HG03442 (cell line): ENCODE data around the gene SCN3B.

ENCODE experiments used
- ATAC-seq: cut with Tn5 transposase; IDR thresholded peaks from one replicate; pipeline ENCODE4 v1.9.1; 2021; ENCODE audit warnings: mild to moderate bottlenecking, moderate library complexity; ENCODE audit not compliant: unreplicated experiment

SCN3B gene

GRCh38 chr11:123601136-123601535 lies 53.3 kb downstream of the SCN3B start:
- no peak for ATAC-seq

- ATAC-seq: no peak
Measured at GRCh38 chr11:123597859-123598258, 56.6 kb downstream of the SCN3B start.

- ATAC-seq: no peak
Measured at GRCh38 chr11:123594921-123595320, 59.5 kb downstream of the SCN3B start.

- ATAC-seq: no peak
Measured at GRCh38 chr11:123594188-123594901, 60.1 kb downstream of the SCN3B start.

- no peak for ATAC-seq
Measured at GRCh38 chr11:123593570-123593969, 60.9 kb downstream of the SCN3B start.

GRCh38 chr11:123590296-123590912 lies 64.0 kb downstream of the SCN3B start:
- ATAC-seq: no peak

GRCh38 chr11:123588864-123589262 lies 65.6 kb downstream of the SCN3B start:
- ATAC-seq: no peak

GRCh38 chr11:123588117-123588863 lies 66.1 kb downstream of the SCN3B start:
- ATAC-seq: no peak

- no peak for ATAC-seq
Measured at GRCh38 chr11:123587559-123587958, 66.9 kb downstream of the SCN3B start.

GRCh38 chr11:123587044-123587443 lies 67.4 kb downstream of the SCN3B start:
- ATAC-seq: no peak

GRCh38 chr11:123586568-123586967 lies 67.9 kb downstream of the SCN3B start:
- no peak for ATAC-seq

GRCh38 chr11:123585706-123586105 lies 68.7 kb downstream of the SCN3B start:
- ATAC-seq: no peak

- ATAC-seq: no peak
Measured at GRCh38 chr11:123585206-123585605, 69.2 kb downstream of the SCN3B start.

- ATAC-seq: no peak
Measured at GRCh38 chr11:123584737-123585136, 69.7 kb downstream of the SCN3B start.

- ATAC-seq: no peak
Measured at GRCh38 chr11:123584186-123584585, 70.2 kb downstream of the SCN3B start.

GRCh38 chr11:123582992-123583504 lies 71.4 kb downstream of the SCN3B start:
- no peak for ATAC-seq

GRCh38 chr11:123581651-123582399 lies 72.6 kb downstream of the SCN3B start:
- ATAC-seq: no peak

- peak; percentile 81 for ATAC-seq
Measured at GRCh38 chr11:123580557-123581275, 73.7 kb downstream of the SCN3B start.

- ATAC-seq: no peak
Measured at GRCh38 chr11:123580137-123580536, 74.3 kb downstream of the SCN3B start.

- no peak for ATAC-seq
Measured at GRCh38 chr11:123579482-123579812, 75.0 kb downstream of the SCN3B start.
